Measurements from ENCODE around the gene ZNF775.

ZNF775 gene

DNA sequence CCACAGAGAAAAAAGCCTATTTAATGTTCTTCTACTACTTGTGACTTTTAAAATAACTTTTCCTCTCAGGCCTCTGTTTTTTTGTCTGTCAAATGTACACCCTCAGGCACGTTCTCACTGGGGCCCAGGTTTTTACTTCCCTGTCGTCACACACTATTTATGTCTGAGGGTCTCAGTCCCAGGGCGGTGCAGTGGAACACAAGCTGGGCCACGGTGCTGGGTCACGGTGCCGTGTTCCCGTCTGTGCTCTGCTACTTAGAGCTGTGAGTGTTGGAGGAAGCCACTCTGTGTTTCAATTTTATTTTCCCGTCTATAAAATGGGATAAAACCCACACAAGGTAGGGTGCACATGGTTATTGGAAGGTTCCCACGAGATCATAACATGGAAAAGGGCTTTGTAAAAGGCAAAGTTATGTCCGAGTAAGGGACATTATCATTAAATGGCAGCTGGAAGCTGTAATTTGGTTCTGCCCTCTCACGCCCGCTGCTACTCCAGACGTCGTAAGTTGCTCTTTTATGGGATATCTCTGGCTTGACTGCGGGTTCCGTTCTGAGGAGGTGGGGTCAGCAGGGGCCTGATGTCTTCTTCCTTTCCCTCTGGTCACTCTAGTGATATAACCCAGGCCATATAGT lies 25.2 kb downstream of the ZNF775 start:
- TF ChIP-seq, protein P1, sequence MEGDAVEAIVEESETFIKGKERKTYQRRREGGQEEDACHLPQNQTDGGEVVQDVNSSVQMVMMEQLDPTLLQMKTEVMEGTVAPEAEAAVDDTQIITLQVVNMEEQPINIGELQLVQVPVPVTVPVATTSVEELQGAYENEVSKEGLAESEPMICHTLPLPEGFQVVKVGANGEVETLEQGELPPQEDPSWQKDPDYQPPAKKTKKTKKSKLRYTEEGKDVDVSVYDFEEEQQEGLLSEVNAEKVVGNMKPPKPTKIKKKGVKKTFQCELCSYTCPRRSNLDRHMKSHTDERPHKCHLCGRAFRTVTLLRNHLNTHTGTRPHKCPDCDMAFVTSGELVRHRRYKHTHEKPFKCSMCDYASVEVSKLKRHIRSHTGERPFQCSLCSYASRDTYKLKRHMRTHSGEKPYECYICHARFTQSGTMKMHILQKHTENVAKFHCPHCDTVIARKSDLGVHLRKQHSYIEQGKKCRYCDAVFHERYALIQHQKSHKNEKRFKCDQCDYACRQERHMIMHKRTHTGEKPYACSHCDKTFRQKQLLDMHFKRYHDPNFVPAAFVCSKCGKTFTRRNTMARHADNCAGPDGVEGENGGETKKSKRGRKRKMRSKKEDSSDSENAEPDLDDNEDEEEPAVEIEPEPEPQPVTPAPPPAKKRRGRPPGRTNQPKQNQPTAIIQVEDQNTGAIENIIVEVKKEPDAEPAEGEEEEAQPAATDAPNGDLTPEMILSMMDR (IDR thresholded peaks at IDR 0.05), result no peak
- no peak for TF ChIP-seq ZFX (IDR thresholded peaks at IDR 0.05; ENCODE audit: borderline replicate concordance)
- peak overlapping the region; percentile 32; the same call in 1 of the 2 replicates for H3K27ac ChIP-seq

DNA sequence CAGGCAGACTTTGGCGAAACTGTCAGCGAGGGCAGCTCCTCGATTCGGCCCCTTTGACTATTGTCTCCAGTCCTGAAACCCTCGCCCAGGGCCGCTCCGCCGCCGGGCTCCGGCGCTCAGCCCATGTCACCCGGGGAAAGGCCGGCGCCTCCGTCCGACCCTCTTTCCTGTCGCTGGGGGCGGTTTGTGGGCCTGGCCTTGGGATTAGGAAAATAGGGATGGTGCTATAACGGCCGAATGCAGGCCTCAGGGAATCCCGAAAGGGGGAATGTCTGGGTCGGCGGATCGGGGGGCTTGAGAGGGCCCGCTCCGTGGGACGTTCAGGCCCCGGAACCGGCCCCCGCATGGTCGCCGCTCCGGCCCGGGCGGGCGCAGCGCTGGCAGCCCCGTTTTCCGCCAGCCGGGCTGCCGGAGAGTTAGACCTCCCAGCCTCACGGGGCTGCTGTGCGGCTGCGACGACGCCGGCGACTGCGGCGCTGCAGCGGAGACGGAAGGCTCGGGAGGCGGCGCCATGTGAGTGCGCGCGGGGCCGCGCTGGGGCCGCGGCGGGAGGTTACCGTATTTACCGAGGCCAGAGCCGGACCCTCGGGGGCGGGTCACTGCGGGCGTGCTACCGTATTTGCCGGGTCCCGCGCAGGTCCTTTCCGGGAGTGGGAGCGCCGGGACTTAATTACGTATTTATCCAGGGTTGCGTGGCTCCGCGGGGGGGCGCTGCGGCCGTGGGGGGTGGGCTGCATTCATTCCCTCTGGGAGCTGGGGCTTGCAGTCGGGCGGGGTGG lies 25.9 kb downstream of the ZNF775 start:
- no peak for TF ChIP-seq ZFX (IDR thresholded peaks at IDR 0.05; ENCODE audit: borderline replicate concordance)
- TF ChIP-seq, protein P1 (IDR thresholded peaks at IDR 0.05), result peak; percentile 75

DNA sequence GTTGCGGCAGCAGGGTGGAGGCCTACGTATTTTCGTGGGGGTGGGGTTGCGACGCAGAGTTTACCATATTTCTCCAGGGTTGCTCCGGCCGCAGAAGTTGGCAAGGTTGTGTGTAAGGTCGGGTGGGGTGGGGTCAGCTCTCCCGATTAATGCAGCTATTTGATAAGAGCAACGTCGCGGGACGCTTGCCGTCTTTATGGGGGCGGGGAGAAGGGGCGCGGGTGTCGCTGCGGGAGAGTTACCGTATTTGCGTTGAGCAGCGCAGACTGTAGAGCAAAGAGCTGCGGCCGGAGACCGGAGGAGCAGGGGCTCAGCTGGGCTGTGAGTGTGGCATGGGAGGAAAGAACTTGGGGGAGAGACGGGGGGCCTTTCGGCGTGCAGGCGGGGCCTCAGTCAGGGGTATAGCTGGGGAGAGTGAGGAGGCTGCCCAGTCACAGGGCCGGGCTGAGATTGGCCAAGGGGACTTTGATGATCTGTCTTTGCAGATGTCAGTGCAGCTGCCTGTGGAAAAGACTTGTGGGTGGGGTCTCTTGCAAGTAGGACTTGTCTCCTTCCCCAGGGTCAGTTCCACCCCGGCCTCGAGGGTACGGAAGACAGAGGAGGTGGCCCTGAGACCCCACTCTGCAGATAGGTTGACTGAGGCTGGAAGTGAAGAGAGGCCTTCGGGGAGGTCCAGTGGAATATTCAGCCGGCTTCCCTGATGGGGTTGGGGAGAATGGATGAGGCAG lies 26.6 kb downstream of the ZNF775 start:
- TF ChIP-seq, protein P1 (IDR thresholded peaks at IDR 0.05), result 0 out of 2 replicates have a peak, but pooled peaks have one; percentile 1
- TF ChIP-seq ZFX (IDR thresholded peaks at IDR 0.05; ENCODE audit: borderline replicate concordance), result no peak

More for the DNA sequence above, 25.9 kb downstream of the ZNF775 start:
- peak overlapping the region; percentile 32; the same call in 1 of the 2 replicates for H3K27ac ChIP-seq

DNA sequence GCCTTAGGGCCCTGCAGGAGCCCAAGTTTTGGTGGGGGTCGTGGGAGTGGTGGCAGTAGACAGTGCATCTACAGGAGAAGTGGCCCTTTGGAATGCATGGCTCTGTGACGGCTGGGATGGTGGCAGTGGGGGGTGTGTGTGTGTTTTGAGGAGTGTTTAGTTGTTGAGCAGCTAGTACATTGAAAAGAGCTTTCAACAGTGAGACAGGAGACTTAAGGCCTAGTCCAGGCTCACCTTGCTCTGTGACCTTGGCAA lies 27.1 kb downstream of the ZNF775 start:
- TF ChIP-seq ZFX (IDR thresholded peaks at IDR 0.05; ENCODE audit: borderline replicate concordance), result no peak
- TF ChIP-seq, protein P1 (IDR thresholded peaks at IDR 0.05), result no peak
- H3K27ac ChIP-seq, result peak overlapping the region; percentile 32

More for the DNA sequence above, 26.6 kb downstream of the ZNF775 start:
- peak overlapping the region; percentile 32; the same call in 1 of the 2 replicates for H3K27ac ChIP-seq

DNA sequence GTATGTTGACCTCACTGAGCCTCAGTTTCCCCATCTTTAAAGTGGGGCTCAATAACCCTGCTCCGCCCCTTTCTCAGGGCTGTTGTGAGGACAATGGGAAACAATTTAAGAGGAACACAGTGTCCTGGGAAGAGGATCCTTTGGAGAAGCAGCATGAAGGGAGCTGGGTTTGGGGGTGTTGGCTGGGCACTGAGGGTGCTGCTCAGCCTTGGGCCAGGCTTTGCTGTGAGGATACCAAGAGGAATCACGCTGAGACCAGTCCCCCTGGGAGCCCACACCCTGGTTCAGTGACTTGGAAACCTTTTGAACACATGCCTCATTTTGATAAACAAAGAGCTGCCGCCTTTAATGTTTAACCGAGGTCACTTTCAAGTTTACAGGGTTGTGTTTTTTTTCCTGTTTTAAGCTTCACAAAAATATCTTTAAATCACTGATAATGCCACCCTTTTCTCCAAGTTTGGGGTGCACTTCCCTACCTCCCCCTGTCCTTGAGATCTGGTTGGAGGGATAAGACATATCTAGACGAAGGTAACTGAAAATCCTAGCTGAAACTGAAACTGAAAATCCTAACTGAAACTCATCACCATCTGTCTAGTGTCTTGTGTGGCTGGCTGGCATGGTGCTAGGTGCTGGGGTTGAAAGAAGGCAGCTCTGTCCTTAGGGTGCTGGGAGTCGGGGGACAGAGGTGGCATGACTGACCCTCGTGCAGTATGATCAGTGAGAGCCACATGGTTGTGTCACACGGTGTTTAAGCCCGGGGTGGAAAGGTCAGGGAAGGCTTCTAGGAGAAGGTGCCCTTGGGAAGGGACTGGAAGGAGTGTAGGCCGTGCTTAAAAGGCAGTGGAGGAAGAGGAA lies 27.7 kb downstream of the ZNF775 start:
- TF ChIP-seq, protein P1 (IDR thresholded peaks at IDR 0.05), result no peak
- no peak for TF ChIP-seq ZFX (IDR thresholded peaks at IDR 0.05; ENCODE audit: borderline replicate concordance)
- H3K27ac ChIP-seq, result peak overlapping the region; percentile 32

GRCh38 chr7:150407588-150408392 lies 28.7 kb downstream of the ZNF775 start:
- no peak overlapping the region for H3K27ac ChIP-seq
- TF ChIP-seq, protein P1 (IDR thresholded peaks at IDR 0.05), result no peak
- TF ChIP-seq ZFX (IDR thresholded peaks at IDR 0.05; ENCODE audit: borderline replicate concordance), result no peak

Data from 22Rv1 (cell line).